NCI-H82 (cell line): ENCODE data around the gene PAFAH1B2.

ENCODE experiments used
- DNase-seq: peaks from one replicate; lab custom pipeline; 2025; lab: John Stamatoyannopoulos, UW

The PAFAH1B2 gene

DNA sequence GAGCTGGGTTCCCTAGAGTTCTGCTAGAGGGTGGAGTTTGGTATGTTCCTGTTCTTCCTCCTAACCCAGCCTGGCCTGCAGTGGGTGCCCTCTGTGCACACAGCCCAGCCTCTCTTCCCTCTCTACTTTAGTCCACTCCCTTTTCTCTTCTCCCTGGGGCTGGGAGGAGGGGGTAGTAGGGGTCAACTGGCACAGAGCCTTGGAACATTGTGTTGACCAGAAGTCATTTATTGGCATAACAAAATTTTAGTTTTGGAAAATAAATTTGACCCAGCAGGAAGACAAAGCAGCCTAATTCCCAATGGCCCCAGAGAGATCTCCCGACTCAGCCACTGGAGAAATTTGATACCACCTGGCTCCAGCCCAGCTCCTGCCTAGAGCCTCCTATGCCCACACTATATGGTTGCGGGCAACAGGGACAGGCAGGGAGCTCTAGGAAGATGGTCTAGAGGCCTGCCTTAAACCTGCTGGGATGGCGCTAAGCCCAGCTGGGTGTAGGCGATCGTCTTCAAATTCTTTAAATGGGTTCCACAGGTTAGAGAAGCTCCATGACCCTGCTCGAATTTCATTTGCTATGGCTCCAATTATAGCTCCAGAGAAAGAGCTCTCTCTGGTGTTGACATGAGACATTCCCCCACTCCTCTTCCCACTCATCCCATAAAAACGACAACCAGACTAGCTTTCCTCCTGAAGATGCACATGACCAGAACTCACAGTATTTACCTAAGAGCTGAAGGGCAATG is 77.9 kb downstream of the PAFAH1B2 start:
- DNase-seq, result no peak

DNA sequence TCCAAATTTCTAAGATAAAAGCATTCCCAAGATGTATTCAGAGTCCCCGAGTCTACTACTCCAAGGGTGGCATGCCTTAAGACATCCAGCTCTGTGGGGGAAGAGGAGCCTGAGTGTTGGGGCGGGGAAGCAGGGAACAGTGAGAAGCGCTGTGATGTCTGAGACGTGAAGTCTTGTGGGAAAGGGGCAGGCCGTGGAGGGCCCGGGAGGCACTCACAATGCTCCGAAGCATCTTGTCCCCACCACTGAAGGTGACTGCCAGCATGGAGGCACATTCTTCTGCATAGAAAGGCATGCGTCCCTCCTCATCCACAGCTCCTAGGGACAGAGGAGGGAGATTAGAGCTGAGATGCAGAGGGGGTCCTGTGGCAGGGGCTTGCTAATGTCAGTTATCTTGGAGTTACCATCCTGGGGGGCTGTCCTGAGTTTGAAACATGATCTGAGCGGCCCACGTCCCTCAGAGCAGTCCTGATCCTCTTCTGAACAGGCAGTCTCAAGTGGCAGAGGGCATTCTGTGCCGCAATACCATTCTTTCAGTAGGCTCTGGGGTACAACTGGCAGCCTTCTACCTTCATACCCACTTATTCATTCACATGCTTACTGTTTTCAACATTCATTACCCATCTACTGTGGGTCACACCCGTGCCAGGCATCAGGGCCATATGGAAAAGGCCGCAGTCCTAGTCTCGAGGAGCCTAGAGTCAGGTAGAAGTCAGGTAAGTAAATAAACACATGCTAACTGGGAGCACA is 79.1 kb downstream of the PAFAH1B2 start:
- no peak for DNase-seq

DNA sequence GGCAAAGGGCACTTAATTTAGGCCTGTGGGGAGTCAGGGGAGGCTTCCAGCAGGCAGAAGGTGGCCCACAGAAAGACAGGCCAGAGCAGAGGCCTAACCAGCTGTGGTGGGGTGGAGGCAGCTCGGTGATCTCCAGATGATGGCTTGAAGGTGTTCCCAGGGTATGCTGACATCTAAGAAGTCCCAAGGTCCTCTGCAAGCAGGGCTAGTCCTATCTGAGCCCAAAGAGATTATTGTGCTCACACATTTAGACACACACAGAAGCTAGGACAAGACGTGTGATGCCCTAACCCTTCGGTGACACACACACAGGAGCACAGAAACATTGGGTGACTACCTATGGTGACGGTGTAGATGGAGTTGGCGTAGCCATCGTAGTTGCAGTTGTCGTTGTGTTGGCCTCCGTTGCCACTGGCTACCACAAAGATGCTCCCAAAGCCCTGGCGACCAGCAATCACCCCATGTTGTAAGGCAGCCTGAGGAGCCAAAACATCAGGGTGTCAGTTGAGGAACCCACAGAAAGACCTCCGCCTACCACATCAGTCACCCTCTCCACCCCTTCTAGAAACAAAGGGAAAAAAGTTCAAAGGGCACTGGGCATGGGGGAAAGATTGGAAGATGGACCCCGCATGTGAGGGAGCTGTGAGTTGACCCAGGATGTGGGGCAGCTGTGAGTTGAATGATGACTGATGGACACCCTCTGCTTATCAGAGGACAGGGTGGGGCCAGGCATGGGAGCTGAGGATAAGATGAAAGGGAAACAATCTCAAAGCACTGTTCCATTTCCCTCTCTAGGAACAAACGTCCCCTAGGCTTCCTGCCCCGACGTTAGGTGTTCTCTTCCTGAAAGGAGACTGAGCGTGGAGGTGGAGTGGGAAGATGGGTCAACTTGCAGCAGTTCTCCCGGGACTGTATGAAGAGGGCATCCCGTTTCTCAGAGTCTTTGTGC is 79.9 kb downstream of the PAFAH1B2 start:
- no peak for DNase-seq

DNA sequence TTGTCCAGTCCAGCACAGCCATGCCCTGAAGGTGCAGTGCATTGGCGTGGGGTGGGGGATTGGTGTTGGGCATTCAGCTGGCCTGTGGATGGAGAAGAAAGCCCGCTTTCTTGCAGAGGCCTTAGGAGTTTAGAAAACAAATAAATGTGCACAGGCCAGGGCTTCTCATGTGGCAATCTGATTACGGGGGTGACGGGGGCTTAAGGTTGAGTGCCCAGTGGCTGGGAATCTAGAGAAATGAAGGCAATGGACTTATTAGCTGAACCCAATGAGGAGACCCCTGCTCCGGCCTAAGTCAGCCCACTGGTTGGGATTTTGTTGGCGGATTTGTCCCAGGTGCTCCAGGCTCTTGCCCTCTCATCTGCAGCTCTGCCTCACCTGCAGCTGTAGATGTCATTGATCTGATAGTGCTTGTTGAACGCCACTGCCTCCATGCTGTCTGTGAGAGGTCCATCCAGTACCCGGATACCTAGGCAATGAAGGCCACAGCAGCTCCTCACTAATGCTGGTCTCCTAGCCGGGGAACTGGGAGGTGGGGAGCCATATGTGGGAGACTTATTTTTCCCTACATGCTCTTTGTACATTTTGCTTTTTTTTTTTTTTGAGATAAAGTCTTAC is 81.6 kb downstream of the PAFAH1B2 start:
- no peak for DNase-seq
